ENCODE data around the gene KCNJ4.

DNA sequence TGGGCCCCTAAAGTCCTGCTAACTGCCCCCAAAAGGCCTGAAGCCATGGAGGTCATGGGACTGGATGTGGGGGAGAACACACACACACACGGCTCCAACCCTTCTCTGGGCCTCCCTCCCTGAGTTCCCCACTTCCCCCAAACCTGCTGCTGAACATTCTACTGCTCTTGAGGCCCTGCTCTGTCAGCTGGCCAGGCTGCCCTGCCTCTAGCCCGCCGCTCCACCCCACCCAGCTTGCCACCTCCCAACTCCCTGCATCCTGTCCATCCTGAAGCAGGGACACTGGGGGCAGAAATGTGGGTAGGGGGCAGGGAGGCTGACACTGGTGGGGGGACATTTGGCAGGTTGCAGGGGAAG is 1.0 kb downstream of the KCNJ4 start:
- TF ChIP-seq, protein P1, sequence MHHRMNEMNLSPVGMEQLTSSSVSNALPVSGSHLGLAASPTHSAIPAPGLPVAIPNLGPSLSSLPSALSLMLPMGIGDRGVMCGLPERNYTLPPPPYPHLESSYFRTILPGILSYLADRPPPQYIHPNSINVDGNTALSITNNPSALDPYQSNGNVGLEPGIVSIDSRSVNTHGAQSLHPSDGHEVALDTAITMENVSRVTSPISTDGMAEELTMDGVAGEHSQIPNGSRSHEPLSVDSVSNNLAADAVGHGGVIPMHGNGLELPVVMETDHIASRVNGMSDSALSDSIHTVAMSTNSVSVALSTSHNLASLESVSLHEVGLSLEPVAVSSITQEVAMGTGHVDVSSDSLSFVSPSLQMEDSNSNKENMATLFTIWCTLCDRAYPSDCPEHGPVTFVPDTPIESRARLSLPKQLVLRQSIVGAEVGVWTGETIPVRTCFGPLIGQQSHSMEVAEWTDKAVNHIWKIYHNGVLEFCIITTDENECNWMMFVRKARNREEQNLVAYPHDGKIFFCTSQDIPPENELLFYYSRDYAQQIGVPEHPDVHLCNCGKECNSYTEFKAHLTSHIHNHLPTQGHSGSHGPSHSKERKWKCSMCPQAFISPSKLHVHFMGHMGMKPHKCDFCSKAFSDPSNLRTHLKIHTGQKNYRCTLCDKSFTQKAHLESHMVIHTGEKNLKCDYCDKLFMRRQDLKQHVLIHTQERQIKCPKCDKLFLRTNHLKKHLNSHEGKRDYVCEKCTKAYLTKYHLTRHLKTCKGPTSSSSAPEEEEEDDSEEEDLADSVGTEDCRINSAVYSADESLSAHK (tag by site-specific recombination; IDR thresholded peaks at IDR 0.05) = no peak
- no peak for TF ChIP-seq ZNF335 (tag by site-specific recombination; conservative IDR thresholded peaks at IDR 0.05)
- TF ChIP-seq ZNF169 (tag by site-specific recombination; IDR thresholded peaks at IDR 0.05) = no peak
- TF ChIP-seq, protein P2, sequence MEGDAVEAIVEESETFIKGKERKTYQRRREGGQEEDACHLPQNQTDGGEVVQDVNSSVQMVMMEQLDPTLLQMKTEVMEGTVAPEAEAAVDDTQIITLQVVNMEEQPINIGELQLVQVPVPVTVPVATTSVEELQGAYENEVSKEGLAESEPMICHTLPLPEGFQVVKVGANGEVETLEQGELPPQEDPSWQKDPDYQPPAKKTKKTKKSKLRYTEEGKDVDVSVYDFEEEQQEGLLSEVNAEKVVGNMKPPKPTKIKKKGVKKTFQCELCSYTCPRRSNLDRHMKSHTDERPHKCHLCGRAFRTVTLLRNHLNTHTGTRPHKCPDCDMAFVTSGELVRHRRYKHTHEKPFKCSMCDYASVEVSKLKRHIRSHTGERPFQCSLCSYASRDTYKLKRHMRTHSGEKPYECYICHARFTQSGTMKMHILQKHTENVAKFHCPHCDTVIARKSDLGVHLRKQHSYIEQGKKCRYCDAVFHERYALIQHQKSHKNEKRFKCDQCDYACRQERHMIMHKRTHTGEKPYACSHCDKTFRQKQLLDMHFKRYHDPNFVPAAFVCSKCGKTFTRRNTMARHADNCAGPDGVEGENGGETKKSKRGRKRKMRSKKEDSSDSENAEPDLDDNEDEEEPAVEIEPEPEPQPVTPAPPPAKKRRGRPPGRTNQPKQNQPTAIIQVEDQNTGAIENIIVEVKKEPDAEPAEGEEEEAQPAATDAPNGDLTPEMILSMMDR (tag by site-specific recombination; IDR thresholded peaks at IDR 0.05) = no peak
- TF ChIP-seq, protein P3, sequence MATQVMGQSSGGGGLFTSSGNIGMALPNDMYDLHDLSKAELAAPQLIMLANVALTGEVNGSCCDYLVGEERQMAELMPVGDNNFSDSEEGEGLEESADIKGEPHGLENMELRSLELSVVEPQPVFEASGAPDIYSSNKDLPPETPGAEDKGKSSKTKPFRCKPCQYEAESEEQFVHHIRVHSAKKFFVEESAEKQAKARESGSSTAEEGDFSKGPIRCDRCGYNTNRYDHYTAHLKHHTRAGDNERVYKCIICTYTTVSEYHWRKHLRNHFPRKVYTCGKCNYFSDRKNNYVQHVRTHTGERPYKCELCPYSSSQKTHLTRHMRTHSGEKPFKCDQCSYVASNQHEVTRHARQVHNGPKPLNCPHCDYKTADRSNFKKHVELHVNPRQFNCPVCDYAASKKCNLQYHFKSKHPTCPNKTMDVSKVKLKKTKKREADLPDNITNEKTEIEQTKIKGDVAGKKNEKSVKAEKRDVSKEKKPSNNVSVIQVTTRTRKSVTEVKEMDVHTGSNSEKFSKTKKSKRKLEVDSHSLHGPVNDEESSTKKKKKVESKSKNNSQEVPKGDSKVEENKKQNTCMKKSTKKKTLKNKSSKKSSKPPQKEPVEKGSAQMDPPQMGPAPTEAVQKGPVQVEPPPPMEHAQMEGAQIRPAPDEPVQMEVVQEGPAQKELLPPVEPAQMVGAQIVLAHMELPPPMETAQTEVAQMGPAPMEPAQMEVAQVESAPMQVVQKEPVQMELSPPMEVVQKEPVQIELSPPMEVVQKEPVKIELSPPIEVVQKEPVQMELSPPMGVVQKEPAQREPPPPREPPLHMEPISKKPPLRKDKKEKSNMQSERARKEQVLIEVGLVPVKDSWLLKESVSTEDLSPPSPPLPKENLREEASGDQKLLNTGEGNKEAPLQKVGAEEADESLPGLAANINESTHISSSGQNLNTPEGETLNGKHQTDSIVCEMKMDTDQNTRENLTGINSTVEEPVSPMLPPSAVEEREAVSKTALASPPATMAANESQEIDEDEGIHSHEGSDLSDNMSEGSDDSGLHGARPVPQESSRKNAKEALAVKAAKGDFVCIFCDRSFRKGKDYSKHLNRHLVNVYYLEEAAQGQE (tag by site-specific recombination; IDR thresholded peaks at IDR 0.05) = no peak
- no peak for TF ChIP-seq ZNF776 (tag by site-specific recombination; IDR thresholded peaks at IDR 0.05; ENCODE audit: borderline replicate concordance)
- no peak for TF ChIP-seq YY1 (tag by site-specific recombination; IDR thresholded peaks at IDR 0.05)
- TF ChIP-seq KLF10 (tag by site-specific recombination; IDR thresholded peaks at IDR 0.05) = no peak
- TF ChIP-seq, protein P4, sequence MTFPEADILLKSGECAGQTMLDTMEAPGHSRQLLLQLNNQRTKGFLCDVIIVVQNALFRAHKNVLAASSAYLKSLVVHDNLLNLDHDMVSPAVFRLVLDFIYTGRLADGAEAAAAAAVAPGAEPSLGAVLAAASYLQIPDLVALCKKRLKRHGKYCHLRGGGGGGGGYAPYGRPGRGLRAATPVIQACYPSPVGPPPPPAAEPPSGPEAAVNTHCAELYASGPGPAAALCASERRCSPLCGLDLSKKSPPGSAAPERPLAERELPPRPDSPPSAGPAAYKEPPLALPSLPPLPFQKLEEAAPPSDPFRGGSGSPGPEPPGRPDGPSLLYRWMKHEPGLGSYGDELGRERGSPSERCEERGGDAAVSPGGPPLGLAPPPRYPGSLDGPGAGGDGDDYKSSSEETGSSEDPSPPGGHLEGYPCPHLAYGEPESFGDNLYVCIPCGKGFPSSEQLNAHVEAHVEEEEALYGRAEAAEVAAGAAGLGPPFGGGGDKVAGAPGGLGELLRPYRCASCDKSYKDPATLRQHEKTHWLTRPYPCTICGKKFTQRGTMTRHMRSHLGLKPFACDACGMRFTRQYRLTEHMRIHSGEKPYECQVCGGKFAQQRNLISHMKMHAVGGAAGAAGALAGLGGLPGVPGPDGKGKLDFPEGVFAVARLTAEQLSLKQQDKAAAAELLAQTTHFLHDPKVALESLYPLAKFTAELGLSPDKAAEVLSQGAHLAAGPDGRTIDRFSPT (tag by site-specific recombination; IDR thresholded peaks at IDR 0.05) = no peak
- TF ChIP-seq ZNF24 (tag by site-specific recombination; IDR thresholded peaks at IDR 0.05) = no peak
